H1 (cell line): ENCODE results near the gene TAX1BP3. TPM values are rescaled to one million over a fixed set of nuclear protein-coding genes. Genes with fewer than 3 reads are reported as not detected.

Experiments
- CTCF ChIA-PET: fragments of 300-600 bp; sonication (Branson Sonifier 250); formaldehyde crosslinking; loops from one replicate; lab custom pipeline; 2021; ENCODE audit not compliant: partially characterized antibody; lab: Charles Lee
- POLR2A ChIA-PET: fragments of 300-600 bp; sonication (Branson Sonifier 250); formaldehyde crosslinking; loops from one replicate; lab custom pipeline; 2021; ENCODE audit warnings: inconsistent platforms; ENCODE audit not compliant: partially characterized antibody; lab: Charles Lee
- DNase-seq, 2 experiments: peaks; one replicate each; pipeline versions ENCODE4 v3.0.0 to v3.0.0-alpha.2; 2010 to 2022; ENCODE audit warnings: low spot score in 2 of 2, low read depth in 1 of 2, mixed read lengths in 1 of 2
- FAIRE-seq: peaks from 2 replicates; lab custom pipeline; 2011; peaks lifted over from hg19 to GRCh38; lab: Jason Lieb, UNC
- H2AFZ ChIP-seq: 2 replicates; pipeline ENCODE4 v1.8.1; 2012; ENCODE audit warnings: low read length, inconsistent platforms
- H2AK5ac ChIP-seq: 2 replicates; pipeline ENCODE4 v1.6.1; 2013; ENCODE audit warnings: low read depth, low read length
- H2BK120ac ChIP-seq: replicated peaks from 2 replicates; pipeline ENCODE3; 2013; ENCODE audit warnings: low read depth, low read length, inconsistent platforms
- H2BK12ac ChIP-seq: 2 replicates; pipeline ENCODE4 v1.6.1; 2013; ENCODE audit warnings: low read depth, low read length
- H2BK15ac ChIP-seq: 2 replicates; pipeline ENCODE4 v1.6.1; 2013; ENCODE audit warnings: low read length
- H2BK20ac ChIP-seq: 2 replicates; pipeline ENCODE4 v1.6.1; 2013; ENCODE audit warnings: low read length
- H2BK5ac ChIP-seq: 2 replicates; pipeline ENCODE4 v1.6.1; 2013; ENCODE audit warnings: low read depth, low read length
- H3K14ac ChIP-seq: 2 replicates; pipeline ENCODE4 v1.6.1; 2013; ENCODE audit warnings: inconsistent platforms; ENCODE audit not compliant: insufficient read length
- H3K18ac ChIP-seq: 2 replicates; pipeline ENCODE4 v1.6.1; 2013; ENCODE audit warnings: low read length; ENCODE audit errors: extremely low read depth
- H3K23ac ChIP-seq: 2 replicates; pipeline ENCODE4 v1.6.1; 2013; ENCODE audit warnings: inconsistent platforms; ENCODE audit not compliant: insufficient read length
- H3K23me2 ChIP-seq: 2 replicates; pipeline ENCODE4 v1.6.1; 2013; ENCODE audit warnings: low read depth, low read length
- H3K27ac ChIP-seq: 2 replicates; pipeline ENCODE4 v1.6.1; 2011; ENCODE audit warnings: low read depth, low read length, inconsistent platforms
- H3K27me3 ChIP-seq, 4 experiments: replicated peaks in 1 of 4; 1 replicate in 1 of 4; 2 replicates in 3 of 4; pipeline versions ENCODE4 v1.6.1 to v1.8.1; 2011 to 2013; ENCODE audit warnings: low read length in 3 of 4, mild to moderate bottlenecking in 3 of 4, inconsistent platforms in 2 of 4, mixed read lengths in 2 of 4, moderate library complexity in 1 of 4; ENCODE audit not compliant: control insufficient read depth in 3 of 4, insufficient read depth in 3 of 4; ENCODE audit errors: extremely low read depth in 1 of 4
- H3K36me3 ChIP-seq, 4 experiments: 2 replicates each; pipeline versions ENCODE4 v1.6.1 to v1.8.1; 2011 to 2013; ENCODE audit warnings: mild to moderate bottlenecking in 4 of 4, low read length in 3 of 4, moderate library complexity in 2 of 4, control low read depth in 1 of 4, inconsistent platforms in 1 of 4; ENCODE audit not compliant: insufficient read depth in 4 of 4, control insufficient read depth in 2 of 4
- H3K4ac ChIP-seq: replicated peaks from 2 replicates; pipeline ENCODE3; 2013; ENCODE audit warnings: low read length, low read depth, mixed read lengths, inconsistent platforms; ENCODE audit not compliant: insufficient read length
- H3K4me1 ChIP-seq, 4 experiments: replicated peaks in 1 of 4; 1 replicate in 1 of 4; 2 replicates in 3 of 4; pipeline versions ENCODE4 v1.6.1 to v1.8.1; 2011 to 2013; ENCODE audit warnings: low read length in 3 of 4, inconsistent platforms in 2 of 4, mixed read lengths in 1 of 4; ENCODE audit not compliant: insufficient read depth in 4 of 4, control insufficient read depth in 3 of 4
- H3K4me2 ChIP-seq, 2 experiments: 2 replicates each; pipeline versions ENCODE4 v1.6.1 to v1.8.1; 2011 to 2013; ENCODE audit warnings: low read depth in 2 of 2, low read length in 2 of 2, control low read depth in 1 of 2, inconsistent platforms in 1 of 2, mild to moderate bottlenecking in 1 of 2; ENCODE audit not compliant: insufficient read depth in 1 of 2
- H3K4me3 ChIP-seq, 4 experiments: fragments of 200-600, 300-600 bp in 1 of 4; sonication (generic), shearing (Covaris generic), sonication (Bioruptor Twin) in 1 of 4; 2 replicates each; pipeline versions ENCODE4 v1.5.1 to v1.8.1; 2011 to 2016; ENCODE audit warnings: low read length in 4 of 4, low read depth in 3 of 4, control low read depth in 2 of 4, inconsistent platforms in 2 of 4, mild to moderate bottlenecking in 2 of 4, mixed read lengths in 1 of 4, moderate library complexity in 1 of 4; ENCODE audit not compliant: insufficient read depth in 2 of 4; ENCODE audit errors: extremely low read depth in 1 of 4
- H3K56ac ChIP-seq: replicated peaks from 2 replicates; pipeline ENCODE3; 2013; ENCODE audit warnings: low read depth, mild to moderate bottlenecking, mixed read lengths, low read length, inconsistent platforms; ENCODE audit not compliant: insufficient read length
- H3K79me1 ChIP-seq: 2 replicates; pipeline ENCODE4 v1.6.1; 2013; ENCODE audit warnings: low read depth, low read length, control low read depth
- H3K79me2 ChIP-seq, 2 experiments: 2 replicates each; pipeline versions ENCODE4 v1.6.1 to v1.8.1; 2012 to 2013; ENCODE audit warnings: low read length in 2 of 2, mild to moderate bottlenecking in 2 of 2, inconsistent platforms in 1 of 2; ENCODE audit not compliant: insufficient read depth in 2 of 2, control insufficient read depth in 1 of 2
- H3K9ac ChIP-seq, 4 experiments: replicated peaks in 1 of 4; 1 replicate in 1 of 4; 2 replicates in 3 of 4; pipeline versions ENCODE4 v1.6.1 to v1.8.1; 2011 to 2013; ENCODE audit warnings: low read depth in 3 of 4, low read length in 3 of 4, control low read depth in 2 of 4, mild to moderate bottlenecking in 2 of 4, moderate library complexity in 2 of 4, inconsistent platforms in 1 of 4; ENCODE audit errors: extremely low read depth in 1 of 4
- H3K9me3 ChIP-seq, 2 experiments: 2 replicates each; pipeline versions ENCODE4 v1.6.1 to v1.8.1; 2012 to 2013; ENCODE audit warnings: mild to moderate bottlenecking in 2 of 2, moderate library complexity in 2 of 2, control low read depth in 1 of 2, inconsistent platforms in 1 of 2, low read depth in 1 of 2, low read length in 1 of 2, mixed read lengths in 1 of 2; ENCODE audit not compliant: insufficient read depth in 2 of 2
- H4K20me1 ChIP-seq, 2 experiments: replicated peaks in 1 of 2; 2 replicates each; pipeline versions ENCODE3 to v1.8.1; 2011 to 2013; ENCODE audit warnings: inconsistent platforms in 2 of 2, low read length in 2 of 2, mild to moderate bottlenecking in 1 of 2; ENCODE audit not compliant: insufficient read depth in 2 of 2, control insufficient read depth in 1 of 2
- H4K5ac ChIP-seq: 2 replicates; pipeline ENCODE4 v1.6.1; 2013; ENCODE audit warnings: low read length, low read depth, mixed read lengths, inconsistent platforms; ENCODE audit not compliant: insufficient read length
- H4K8ac ChIP-seq: 2 replicates; pipeline ENCODE4 v1.8.0; 2013; ENCODE audit warnings: mild to moderate bottlenecking, moderate library complexity, low read length, inconsistent platforms; ENCODE audit not compliant: insufficient read depth; ENCODE audit errors: extremely low read depth
- H4K91ac ChIP-seq: replicated peaks from 2 replicates; pipeline ENCODE3; 2013; ENCODE audit warnings: low read length, mixed read lengths, inconsistent platforms; ENCODE audit not compliant: insufficient read length
- BCL11A ChIP-seq, 2 experiments: IDR thresholded peaks; one replicate each; pipeline ENCODE4 v1.6.1; 2011; ENCODE audit warnings: low read depth in 2 of 2, low read length in 2 of 2, mild to moderate bottlenecking in 2 of 2
- CTBP2 ChIP-seq: IDR thresholded peaks from 2 replicates; pipeline ENCODE4 v1.7.0; 2011; ENCODE audit warnings: borderline replicate concordance, mild to moderate bottlenecking, moderate library complexity, mixed read lengths, low read length; ENCODE audit not compliant: insufficient read depth, insufficient read length
- JUND ChIP-seq: IDR thresholded peaks from 2 replicates; pipeline ENCODE4 v1.6.1; 2011; ENCODE audit warnings: mild to moderate bottlenecking, improper control_type of control experiment, low read length
- KDM4A ChIP-seq: IDR thresholded peaks from one replicate; pipeline ENCODE4 v1.7.1; 2012; ENCODE audit warnings: low read depth, mild to moderate bottlenecking, moderate library complexity, low read length, inconsistent platforms; ENCODE audit not compliant: severe bottlenecking
- TBP ChIP-seq: IDR thresholded peaks from 2 replicates; pipeline ENCODE4 v1.6.1; 2011; ENCODE audit warnings: low read depth, low read length, improper control_type of control experiment
- WGBS, 2 experiments: shearing (Covaris generic) in 1 of 2; methylation state at CpG; one replicate each; pipeline versions ENCODE4 v1.1.6 to v1.1.7; 2013 to 2015; ENCODE audit warnings: low lambda C conversion rate in 2 of 2, mixed read lengths in 2 of 2, inconsistent platforms in 1 of 2, low coverage in 1 of 2, missing lambda C conversion rate in 1 of 2; ENCODE audit not compliant: insufficient replicate concordance in 2 of 2, insufficient coverage in 1 of 2, insufficient read length in 1 of 2; ENCODE audit errors: extremely low coverage in 1 of 2, missing lambda C conversion rate in 1 of 2; 5-methylcytosine and 5-hydroxymethylcytosine counted together
- polyA plus RNA-seq, 7 experiments: library from polyadenylated mRNA; depleted of rRNA in 3 of 7; stranded (reverse) in 5 of 7; unstranded in 2 of 7; fragments of >200 nt in 5 of 7; fragments of 200-250 nt in 2 of 7; gene quantifications; 1 replicate in 5 of 7; 2 replicates in 1 of 7; 4 replicates in 1 of 7; pipeline versions ENCODE4 v1.2.1 to v1.2.3, GENCODE V29; 2011 to 2013; ENCODE audit warnings: missing spikeins in 2 of 7, mixed read lengths in 2 of 7
- total RNA-seq: library from RNA; stranded (reverse); fragmentation: NEBNext Ultra II Directional; extraction: Animal tissue kit (Norgen Biotek cat#: 25700); gene quantifications from 2 replicates; pipeline ENCODE4 v1.2.1, GENCODE V29; 2021
- TF ChIP-seq, protein P1 (sequence below): IDR thresholded peaks from 2 replicates; pipeline ENCODE4 v1.6.1; 2012; ENCODE audit warnings: inconsistent platforms

TAX1BP3 gene
- total and polyA plus RNA-seq, 2 of the 8 experiments (the other 6 are each of a cell fraction or from before 2014, with no cell fraction given), result 65.3 to 81.8 TPM

DNA sequence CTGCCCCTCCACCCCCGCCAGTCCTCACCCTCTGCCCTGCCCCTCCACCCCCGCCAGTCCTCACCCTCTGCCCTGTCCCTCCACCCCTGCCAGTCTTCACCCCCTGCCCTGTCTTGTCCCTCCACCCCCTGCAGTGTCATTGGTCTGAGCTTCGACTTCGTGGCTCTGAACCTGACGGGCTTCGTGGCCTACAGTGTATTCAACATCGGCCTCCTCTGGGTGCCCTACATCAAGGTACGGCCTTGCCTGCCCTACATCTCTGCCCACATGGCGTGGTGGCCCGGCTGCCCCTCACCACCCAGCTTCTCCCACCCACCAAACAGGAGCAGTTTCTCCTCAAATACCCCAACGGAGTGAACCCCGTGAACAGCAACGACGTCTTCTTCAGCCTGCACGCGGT lies 12.0 kb downstream of the TAX1BP3 start:
- CTCF ChIA-PET, result interaction anchor here (1.5 kb wide), 1 partner anchor 11 kb away, joined by 7 read pairs; no protein-coding TSS in a partner anchor
- peaks cover 2 to 4% of the 10 kb centered on the region in 2 experiments for H4K20me1 ChIP-seq
- no peak overlapping the region for H3K18ac ChIP-seq
- H2BK5ac ChIP-seq, result no peak overlapping the region
- no peak overlapping the region for H4K5ac ChIP-seq
- H2AFZ ChIP-seq, result no peak overlapping the region
- H3K79me1 ChIP-seq, result no peaks in the 10 kb centered on the region; the same call in 1 of the 2 replicates
- no peak overlapping the region for H3K56ac ChIP-seq
- H3K27me3 ChIP-seq, result no peaks in the 10 kb centered on the region; a peak in 1 of 7 replicates
- peaks cover 0 to 3% (median 1%) of the 10 kb centered on the region in 4 experiments; a peak in 3 of 7 replicates for H3K4me1 ChIP-seq
- H4K8ac ChIP-seq, result no peak overlapping the region; the same call in 1 of the 2 replicates
- H3K9ac ChIP-seq, result no peak overlapping the region
- no peak overlapping the region for H3K14ac ChIP-seq
- no peak overlapping the region for H3K4me2 ChIP-seq
- H3K9me3 ChIP-seq, result no peaks in the 10 kb centered on the region
- peaks cover 0 to 6% (median 2%) of the 10 kb centered on the region in 4 experiments; a peak in 4 of 8 replicates for H3K36me3 ChIP-seq
- no peak overlapping the region; the same call in 1 of the 2 replicates for H3K27ac ChIP-seq
- 93% methylated on average over 14 of the region's 16 CpGs; no CpG with 5 or more reads in 1 of the 2 experiments for WGBS, 2 experiments
- no peak overlapping the region for H2BK20ac ChIP-seq
- FAIRE-seq (no peak), DNase-seq (no peak)
- H2BK120ac ChIP-seq, result no peak overlapping the region
- no peak overlapping the region for H4K91ac ChIP-seq
- TF ChIP-seq TBP, result no peak
- TF ChIP-seq, protein P1, sequence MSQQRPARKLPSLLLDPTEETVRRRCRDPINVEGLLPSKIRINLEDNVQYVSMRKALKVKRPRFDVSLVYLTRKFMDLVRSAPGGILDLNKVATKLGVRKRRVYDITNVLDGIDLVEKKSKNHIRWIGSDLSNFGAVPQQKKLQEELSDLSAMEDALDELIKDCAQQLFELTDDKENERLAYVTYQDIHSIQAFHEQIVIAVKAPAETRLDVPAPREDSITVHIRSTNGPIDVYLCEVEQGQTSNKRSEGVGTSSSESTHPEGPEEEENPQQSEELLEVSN, result no peak
- no peak for TF ChIP-seq JUND
- no peak for TF ChIP-seq CTBP2
- no peak for TF ChIP-seq BCL11A (IDR thresholded peaks at IDR 0.05; ENCODE audit: low read depth in 2 of 2, low read length in 2 of 2)
- TF ChIP-seq KDM4A, result no peak
- H3K4ac ChIP-seq, result no peak overlapping the region
- no peaks in the 10 kb centered on the region; the same call in 1 of the 2 replicates for H3K23me2 ChIP-seq
- no peak overlapping the region for H2BK15ac ChIP-seq
- H2BK12ac ChIP-seq, result no peak overlapping the region
- H3K79me2 ChIP-seq, result no peaks in the 10 kb centered on the region
- POLR2A ChIA-PET, result interaction anchor here (1.3 to 18.4 kb wide), 6 partner anchors 7 to 20 kb away, joined by 3 to 194 read pairs (median 10); partner anchors contain the start of genes CTNS, EMC6, SHPK and TAX1BP3
- no peak overlapping the region for H3K4me3 ChIP-seq
- no peak overlapping the region for H3K23ac ChIP-seq
- H2AK5ac ChIP-seq, result no peak overlapping the region
